ENCODE measurements around the gene SNRPB2. TPM values are rescaled to one million over a fixed set of nuclear protein-coding genes. Genes with fewer than 3 reads are reported as not detected.

The SNRPB2 gene
- total RNA-seq, 4 donors from 2014 or later = 9.9 to 24.7 (median 12.8) TPM

GRCh38 chr20:16692442-16692841 is 37.4 kb upstream of the SNRPB2 start:
- no peak overlapping the region for H3K27ac ChIP-seq
- TF ChIP-seq, protein P1, sequence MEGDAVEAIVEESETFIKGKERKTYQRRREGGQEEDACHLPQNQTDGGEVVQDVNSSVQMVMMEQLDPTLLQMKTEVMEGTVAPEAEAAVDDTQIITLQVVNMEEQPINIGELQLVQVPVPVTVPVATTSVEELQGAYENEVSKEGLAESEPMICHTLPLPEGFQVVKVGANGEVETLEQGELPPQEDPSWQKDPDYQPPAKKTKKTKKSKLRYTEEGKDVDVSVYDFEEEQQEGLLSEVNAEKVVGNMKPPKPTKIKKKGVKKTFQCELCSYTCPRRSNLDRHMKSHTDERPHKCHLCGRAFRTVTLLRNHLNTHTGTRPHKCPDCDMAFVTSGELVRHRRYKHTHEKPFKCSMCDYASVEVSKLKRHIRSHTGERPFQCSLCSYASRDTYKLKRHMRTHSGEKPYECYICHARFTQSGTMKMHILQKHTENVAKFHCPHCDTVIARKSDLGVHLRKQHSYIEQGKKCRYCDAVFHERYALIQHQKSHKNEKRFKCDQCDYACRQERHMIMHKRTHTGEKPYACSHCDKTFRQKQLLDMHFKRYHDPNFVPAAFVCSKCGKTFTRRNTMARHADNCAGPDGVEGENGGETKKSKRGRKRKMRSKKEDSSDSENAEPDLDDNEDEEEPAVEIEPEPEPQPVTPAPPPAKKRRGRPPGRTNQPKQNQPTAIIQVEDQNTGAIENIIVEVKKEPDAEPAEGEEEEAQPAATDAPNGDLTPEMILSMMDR (IDR thresholded peaks at IDR 0.05) = no peak
- no peak for TF ChIP-seq POLR2A (IDR thresholded peaks at IDR 0.05)
- no peak for DNase-seq
- no peaks in the 10 kb centered on the region for H3K36me3 ChIP-seq
- no peaks in the 10 kb centered on the region for H3K9me3 ChIP-seq
- H3K27me3 ChIP-seq = no peaks in the 10 kb centered on the region
- no peak overlapping the region for H3K4me3 ChIP-seq
- peaks cover 0 to 4% (median 0%) of the 10 kb centered on the region in 4 donors for H3K4me1 ChIP-seq

DNA sequence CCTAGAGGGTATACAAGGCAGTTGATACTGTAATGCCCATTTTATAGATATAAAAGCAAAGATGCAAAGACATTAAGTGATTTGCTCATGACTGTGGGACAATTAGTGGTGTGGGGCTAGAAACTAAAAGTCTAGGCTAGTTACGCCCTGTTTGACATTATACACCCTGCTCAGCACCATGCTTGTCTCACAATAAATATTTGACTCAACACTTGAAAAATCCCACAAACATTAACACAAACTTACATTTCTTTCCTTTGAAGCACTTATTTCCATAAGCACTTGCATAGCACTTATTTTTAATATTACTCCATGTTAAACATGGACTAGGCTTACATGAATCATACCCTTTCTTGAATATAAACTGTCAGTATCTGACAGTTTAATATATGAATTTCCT is 36.5 kb upstream of the SNRPB2 start:
- Histone ChIP-seq H3K36me3 (no peaks in the 10 kb centered on the region), H3K4me3 (no peak overlapping the region), H3K4me1 (peaks cover 0 to 4% (median 0%) of the 10 kb centered on the region in 4 donors), H3K27ac (no peak overlapping the region), H3K27me3 (no peaks in the 10 kb centered on the region), H3K9me3 (no peaks in the 10 kb centered on the region)
- TF ChIP-seq, protein P1 (IDR thresholded peaks at IDR 0.05) = no peak
- TF ChIP-seq POLR2A (IDR thresholded peaks at IDR 0.05) = no peak
- no peak for DNase-seq

- Histone ChIP-seq H3K9me3 (no peaks in the 10 kb centered on the region), H3K4me1 (peaks cover 0 to 4% (median 0%) of the 10 kb centered on the region in 4 donors), H3K4me3 (no peak overlapping the region), H3K27me3 (no peaks in the 10 kb centered on the region), H3K27ac (no peak overlapping the region), H3K36me3 (no peaks in the 10 kb centered on the region)
- DNase-seq = no peak
- TF ChIP-seq, protein P1 (IDR thresholded peaks at IDR 0.05) = no peak
- TF ChIP-seq POLR2A (IDR thresholded peaks at IDR 0.05) = no peak
Observed at GRCh38 chr20:16694161-16694560, 35.7 kb upstream of the SNRPB2 start.

GRCh38 chr20:16695628-16696027 is 34.2 kb upstream of the SNRPB2 start:
- Histone ChIP-seq H3K4me3 (no peak overlapping the region), H3K9me3 (no peaks in the 10 kb centered on the region), H3K4me1 (peaks cover 0 to 4% (median 0%) of the 10 kb centered on the region in 4 donors), H3K27me3 (no peaks in the 10 kb centered on the region), H3K27ac (no peak overlapping the region), H3K36me3 (no peaks in the 10 kb centered on the region)
- TF ChIP-seq, protein P1 (IDR thresholded peaks at IDR 0.05) = no peak
- no peak for TF ChIP-seq POLR2A (IDR thresholded peaks at IDR 0.05)
- peak in 1 of 3 donors; percentile 51 for DNase-seq

- Histone ChIP-seq H3K27me3 (no peaks in the 10 kb centered on the region), H3K4me1 (peaks cover 0 to 4% (median 0%) of the 10 kb centered on the region in 4 donors), H3K27ac (no peak overlapping the region), H3K36me3 (no peaks in the 10 kb centered on the region), H3K9me3 (no peaks in the 10 kb centered on the region), H3K4me3 (no peak overlapping the region)
- TF ChIP-seq, protein P1 (IDR thresholded peaks at IDR 0.05) = no peak
- no peak for TF ChIP-seq POLR2A (IDR thresholded peaks at IDR 0.05)
- DNase-seq = no peak
Observed at GRCh38 chr20:16699293-16699692, 30.5 kb upstream of the SNRPB2 start.

DNA sequence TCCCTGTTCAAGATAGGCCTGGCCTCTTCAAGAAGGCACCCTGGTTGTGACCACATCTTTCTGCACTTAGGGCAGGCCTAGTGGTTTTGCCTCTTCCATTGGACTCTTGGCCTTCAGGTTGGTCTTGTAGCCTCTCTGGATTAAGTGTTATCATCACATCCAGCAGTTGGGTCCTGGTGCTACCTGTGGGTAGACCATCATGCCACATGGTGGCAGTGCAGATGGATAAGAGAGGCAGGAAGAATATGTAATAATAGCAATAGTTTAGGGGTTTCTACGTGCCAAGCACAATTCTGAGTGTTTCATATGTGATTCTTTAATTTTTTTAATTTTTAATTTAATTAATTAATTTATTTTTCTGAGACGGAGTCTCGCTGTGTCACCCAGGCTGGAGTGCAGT is 28.5 kb upstream of the SNRPB2 start:
- Histone ChIP-seq H3K4me3 (no peak overlapping the region), H3K9me3 (peaks cover 0 to 7% (median 0%) of the 10 kb centered on the region in 4 donors), H3K27ac (no peak overlapping the region), H3K36me3 (no peaks in the 10 kb centered on the region), H3K27me3 (no peaks in the 10 kb centered on the region), H3K4me1 (no peaks in the 10 kb centered on the region)
- DNase-seq = no peak
- no peak for TF ChIP-seq POLR2A (IDR thresholded peaks at IDR 0.05)
- TF ChIP-seq, protein P1 (IDR thresholded peaks at IDR 0.05) = peak in 3 of 6 experiments; percentile 9 to 37 (median 30)
